HG02852 (cell line): ENCODE measurements around the gene RUNDC3A.
"Not testable (repeated sequence)": the region's sequence is repeated elsewhere in the genome, so short reads cannot be mapped to it uniquely, and the experiment has no call there.

Experiments
- ATAC-seq: cut with Tn5 transposase; IDR thresholded peaks from one replicate; pipeline ENCODE4 v1.9.1; 2021; ENCODE audit warnings: mild to moderate bottlenecking, moderate library complexity; ENCODE audit not compliant: unreplicated experiment

RUNDC3A gene

DNA sequence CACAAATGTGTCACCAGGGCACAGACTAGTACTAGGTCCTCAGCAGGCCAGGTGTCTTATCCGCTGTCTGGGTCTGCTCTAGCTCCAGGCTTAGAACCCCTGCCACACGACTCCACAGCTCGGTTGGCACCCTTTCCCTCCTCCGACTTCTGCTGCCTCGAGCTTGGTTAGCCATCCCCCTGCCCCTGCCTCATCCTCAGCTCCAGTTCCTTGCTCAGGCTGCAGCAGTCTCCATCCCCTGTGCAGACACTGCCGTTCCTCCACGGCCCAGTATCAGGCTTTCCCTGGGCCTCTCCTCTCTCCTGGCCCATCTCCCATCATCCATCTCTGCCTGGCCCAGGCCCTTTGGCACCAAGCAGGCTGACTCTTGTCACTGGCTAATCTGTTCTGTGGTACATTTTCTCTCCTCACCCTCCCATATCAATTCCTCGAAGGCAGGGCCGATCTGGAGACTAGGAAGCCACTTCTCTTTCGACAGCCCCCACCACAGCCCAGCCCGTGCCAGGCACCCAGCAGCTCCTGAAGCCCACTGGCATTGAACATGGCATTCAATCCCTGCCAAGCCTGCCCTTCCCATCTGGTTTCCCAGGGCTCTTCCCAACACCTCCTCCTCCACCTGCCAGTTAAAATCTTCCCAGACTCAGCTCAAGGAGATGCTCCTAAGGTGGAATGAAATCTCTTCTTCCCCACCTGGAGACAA, 35.3 kb downstream of the RUNDC3A start:
- ATAC-seq, result no peak

DNA sequence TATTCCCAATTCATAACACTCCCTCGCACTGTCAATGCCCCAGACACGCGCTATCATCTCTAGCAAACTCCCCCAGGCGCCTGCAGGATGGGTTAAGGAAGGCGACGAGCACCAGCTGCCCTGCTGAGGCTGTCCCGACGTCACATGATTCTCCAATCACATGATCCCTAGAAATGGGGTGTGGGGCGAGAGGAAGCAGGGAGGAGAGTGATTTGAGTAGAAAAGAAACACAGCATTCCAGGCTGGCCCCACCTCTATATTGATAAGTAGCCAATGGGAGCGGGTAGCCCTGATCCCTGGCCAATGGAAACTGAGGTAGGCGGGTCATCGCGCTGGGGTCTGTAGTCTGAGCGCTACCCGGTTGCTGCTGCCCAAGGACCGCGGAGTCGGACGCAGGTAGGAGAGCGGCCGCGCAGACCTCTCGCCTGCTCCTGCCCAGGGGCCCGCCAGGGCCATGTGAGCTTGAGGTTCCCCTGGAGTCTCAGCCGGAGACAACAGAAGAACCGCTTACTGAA, 36.6 kb downstream of the RUNDC3A start, which contains the start of gene GRN:
GRN (plus strand) TSS at position 364 of the 515 bp plus-strand sequence. CDS start 3,863 bp downstream, outside the sequence.
- ATAC-seq, result peak; percentile 66

DNA sequence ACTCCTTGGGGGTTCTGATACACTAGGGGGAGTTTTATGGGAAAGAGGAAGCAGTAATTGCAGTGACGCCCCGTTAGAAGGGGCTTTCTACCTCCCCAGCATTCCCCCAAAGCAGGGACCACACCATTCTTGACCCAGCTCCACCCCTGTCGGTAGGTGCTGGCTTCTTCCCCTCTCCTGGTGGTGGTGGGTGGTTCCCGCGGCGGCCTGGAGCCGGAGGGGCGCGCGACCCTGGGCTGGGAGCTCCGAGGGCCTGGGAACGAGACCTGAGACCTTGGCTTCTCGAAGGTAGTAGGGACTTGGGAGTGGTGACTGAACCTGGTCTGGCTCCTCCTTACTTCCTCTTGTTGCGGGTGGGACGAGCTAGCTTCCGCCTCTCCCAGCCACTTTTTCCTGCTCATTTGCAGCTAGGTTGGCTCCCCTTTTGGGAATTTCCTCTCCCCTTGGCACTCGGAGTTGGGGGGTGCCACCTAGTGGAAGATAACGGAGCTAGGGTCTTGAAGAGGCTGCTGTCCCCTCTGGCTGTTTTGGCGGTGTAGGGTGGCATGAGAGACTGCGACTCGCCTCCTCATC, 37.1 kb downstream of the RUNDC3A start:
- ATAC-seq, result peak; percentile 9

DNA sequence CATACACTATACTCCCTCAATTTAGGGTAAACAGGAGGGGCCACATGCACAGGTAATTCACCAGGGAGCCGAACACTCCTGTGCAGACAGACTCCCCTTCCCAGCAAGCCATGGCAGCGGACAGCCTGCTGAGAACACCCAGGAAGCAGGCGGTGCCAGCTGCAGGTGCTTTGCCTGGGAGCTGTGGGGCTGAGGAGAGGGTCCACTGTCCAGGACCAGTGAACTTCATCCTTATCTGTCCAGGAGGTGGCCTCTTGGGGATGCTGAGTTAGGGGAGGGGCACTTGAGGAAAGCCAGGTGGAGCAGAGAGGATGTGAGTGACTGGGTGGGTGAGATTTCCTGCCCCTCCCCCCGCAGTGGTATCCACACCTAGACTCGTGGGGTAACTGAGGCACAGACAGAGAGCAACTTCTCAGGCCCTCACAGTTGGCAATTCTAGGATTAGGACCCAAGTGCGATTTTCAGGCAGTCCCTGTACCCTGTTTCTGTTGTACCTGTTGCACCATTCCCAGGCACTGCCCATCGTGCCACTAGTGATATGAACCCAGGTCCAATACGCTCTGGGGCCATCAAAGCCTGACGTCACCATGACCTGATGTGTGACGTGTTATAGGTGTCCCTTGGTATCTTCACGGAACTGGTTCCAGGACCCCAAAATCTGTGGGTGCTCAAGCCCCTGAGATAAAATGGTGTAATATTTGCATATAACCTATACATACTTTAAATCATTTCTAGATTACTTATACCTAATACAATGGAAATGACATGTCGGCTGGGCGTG, 37.9 kb downstream of the RUNDC3A start:
- no peak for ATAC-seq

DNA sequence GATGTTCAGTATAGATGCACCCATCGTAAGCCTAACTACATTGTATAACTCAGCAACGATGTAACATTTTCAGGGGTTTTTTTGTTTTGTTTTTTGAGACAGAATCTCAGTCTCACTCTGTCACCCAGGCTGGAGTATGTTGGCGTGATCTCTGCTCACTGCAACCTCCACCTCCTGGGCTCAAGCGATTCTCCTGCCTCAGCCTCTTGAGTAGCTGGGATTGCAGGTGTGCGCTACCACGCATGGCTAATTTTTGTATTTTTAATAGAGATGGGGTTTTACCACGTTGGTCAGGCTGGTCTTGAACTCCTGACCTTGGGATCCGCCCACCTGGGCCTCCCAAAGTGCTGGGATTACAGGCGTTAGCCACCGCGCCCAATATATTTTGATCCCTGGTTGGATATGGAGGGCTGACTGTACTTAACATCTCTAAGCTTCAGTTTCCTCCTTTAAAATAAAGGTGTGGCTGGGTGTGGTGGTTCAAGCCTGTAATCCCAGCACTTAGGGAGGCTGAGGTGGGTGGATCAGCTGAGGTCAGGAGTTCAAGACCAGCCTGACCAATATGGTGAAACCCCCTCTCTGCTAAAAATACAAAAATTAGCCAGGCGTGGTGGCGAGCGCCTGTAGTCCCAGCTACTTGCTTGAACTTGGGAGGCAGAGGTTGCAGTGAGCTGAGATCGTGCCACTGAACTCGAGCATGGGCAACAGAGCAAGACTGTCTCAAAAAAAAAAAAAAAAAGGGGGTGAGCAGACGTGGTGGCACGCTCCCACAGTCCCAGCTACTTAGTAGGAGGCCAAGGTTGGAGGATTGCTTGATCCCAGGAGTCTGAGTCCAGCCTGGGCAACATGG, 39.0 kb downstream of the RUNDC3A start:
- ATAC-seq, result not testable (repeated sequence)

DNA sequence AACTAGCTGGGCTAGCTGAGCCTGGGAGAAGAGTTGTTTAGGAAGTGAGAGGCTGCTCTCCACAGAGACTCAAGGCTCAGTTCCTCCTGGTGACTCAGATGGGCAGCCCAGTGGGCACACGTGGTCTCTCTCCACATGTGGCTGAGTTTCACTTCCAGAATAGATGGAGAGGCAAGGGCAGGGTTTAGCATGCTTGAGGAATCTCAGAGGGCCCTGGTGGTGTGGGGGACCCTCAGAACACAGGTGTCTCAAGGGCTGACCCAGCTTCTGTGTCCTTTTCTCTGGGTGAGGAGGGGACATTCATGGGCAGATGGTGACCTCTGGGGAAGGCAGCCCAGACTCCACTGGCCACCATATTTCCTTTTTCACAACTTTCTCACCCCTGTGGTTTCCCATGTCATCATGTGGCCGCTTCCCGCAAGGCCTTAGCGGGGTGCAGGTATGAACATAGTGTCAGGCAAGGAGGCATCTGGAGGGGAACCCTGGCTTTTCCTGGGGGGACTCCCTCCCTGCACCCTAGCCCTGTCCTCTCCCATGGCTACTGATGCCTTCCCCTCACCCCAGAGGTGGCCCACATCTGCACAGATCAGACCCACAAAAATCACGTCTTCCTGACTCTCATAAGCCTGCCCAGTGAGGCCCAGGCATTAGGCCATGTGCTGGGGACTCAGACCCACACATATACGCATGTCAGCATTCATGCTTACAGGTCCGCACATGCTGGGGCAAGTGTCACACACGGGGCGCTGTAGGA, 40.0 kb downstream of the RUNDC3A start:
- ATAC-seq, result peak; percentile 35

DNA sequence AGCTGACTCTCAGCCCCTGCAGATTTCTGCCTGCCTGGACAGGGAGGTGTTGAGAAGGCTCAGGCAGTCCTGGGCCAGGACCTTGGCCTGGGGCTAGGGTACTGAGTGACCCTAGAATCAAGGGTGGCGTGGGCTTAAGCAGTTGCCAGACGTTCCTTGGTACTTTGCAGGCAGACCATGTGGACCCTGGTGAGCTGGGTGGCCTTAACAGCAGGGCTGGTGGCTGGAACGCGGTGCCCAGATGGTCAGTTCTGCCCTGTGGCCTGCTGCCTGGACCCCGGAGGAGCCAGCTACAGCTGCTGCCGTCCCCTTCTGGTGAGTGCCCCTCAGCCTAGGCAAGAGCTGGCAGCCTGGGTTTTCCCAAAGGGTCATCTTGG, 40.6 kb downstream of the RUNDC3A start:
- ATAC-seq, result no peak

DNA sequence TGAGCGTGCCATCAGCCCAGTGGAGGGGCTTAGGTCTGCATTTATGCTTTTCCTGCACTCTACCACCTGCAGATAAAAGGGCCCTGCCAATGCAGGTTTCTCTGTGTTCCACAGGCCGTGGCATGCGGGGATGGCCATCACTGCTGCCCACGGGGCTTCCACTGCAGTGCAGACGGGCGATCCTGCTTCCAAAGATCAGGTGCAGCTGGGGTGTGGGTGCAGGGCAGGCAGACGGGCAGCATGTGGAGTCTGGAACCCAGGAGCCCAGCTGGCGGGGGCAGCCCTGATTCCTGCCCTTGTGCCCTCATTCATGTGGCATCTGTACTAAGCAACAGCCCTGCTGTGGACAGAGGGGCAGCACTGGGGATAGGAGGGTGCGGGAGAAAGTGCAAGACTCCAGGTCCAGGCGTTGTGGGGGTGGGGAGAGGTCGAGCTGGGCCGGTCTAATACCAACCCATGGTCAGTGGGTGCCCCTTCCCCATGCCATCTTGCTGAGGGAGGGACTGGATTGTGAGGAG, 41.2 kb downstream of the RUNDC3A start:
- ATAC-seq, result no peak

DNA sequence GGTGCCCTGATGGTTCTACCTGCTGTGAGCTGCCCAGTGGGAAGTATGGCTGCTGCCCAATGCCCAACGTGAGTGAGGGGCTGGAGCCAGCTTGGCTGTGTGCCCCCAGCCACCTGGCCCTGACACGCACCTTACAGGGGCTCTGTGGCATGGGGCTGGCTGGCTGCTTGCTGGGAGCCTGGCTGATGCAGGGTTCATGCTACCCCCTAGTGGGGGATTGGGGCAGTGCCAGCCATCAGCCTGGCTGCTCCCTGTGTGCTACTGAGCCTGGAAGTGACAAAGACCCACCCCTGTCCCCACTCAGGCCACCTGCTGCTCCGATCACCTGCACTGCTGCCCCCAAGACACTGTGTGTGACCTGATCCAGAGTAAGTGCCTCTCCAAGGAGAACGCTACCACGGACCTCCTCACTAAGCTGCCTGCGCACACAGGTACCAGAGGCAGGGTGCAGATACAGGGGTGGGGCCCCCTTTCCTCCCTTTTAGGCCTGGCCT, 42.4 kb downstream of the RUNDC3A start:
- ATAC-seq, result no peak

DNA sequence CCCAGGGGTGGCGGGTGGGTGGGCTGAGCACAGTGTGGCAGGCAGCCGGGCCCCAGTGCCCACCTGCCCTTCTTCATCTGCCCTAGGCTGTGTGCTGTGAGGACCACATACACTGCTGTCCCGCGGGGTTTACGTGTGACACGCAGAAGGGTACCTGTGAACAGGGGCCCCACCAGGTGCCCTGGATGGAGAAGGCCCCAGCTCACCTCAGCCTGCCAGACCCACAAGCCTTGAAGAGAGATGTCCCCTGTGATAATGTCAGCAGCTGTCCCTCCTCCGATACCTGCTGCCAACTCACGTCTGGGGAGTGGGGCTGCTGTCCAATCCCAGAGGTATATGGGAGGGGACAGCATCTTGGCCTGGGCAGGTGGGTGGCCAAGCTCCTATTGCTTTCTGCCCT, 43.1 kb downstream of the RUNDC3A start:
- no peak for ATAC-seq

DNA sequence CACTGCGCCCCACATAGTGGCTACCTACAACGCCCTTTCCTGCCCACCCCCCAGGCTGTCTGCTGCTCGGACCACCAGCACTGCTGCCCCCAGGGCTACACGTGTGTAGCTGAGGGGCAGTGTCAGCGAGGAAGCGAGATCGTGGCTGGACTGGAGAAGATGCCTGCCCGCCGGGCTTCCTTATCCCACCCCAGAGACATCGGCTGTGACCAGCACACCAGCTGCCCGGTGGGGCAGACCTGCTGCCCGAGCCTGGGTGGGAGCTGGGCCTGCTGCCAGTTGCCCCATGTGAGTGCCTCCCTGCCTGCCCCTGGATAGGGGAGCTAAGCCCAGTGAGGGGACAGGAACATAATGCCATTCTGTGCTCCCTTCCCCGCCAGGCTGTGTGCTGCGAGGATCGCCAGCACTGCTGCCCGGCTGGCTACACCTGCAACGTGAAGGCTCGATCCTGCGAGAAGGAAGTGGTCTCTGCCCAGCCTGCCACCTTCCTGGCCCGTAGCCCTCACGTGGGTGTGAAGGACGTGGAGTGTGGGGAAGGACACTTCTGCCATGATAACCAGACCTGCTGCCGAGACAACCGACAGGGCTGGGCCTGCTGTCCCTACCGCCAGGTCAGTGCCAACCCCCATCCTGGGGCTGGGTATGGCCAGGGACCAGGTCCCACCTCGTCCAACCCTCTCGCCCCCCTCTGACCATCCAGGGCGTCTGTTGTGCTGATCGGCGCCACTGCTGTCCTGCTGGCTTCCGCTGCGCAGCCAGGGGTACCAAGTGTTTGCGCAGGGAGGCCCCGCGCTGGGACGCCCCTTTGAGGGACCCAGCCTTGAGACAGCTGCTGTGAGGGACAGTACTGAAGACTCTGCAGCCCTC, 43.8 kb downstream of the RUNDC3A start:
- no peak for ATAC-seq

DNA sequence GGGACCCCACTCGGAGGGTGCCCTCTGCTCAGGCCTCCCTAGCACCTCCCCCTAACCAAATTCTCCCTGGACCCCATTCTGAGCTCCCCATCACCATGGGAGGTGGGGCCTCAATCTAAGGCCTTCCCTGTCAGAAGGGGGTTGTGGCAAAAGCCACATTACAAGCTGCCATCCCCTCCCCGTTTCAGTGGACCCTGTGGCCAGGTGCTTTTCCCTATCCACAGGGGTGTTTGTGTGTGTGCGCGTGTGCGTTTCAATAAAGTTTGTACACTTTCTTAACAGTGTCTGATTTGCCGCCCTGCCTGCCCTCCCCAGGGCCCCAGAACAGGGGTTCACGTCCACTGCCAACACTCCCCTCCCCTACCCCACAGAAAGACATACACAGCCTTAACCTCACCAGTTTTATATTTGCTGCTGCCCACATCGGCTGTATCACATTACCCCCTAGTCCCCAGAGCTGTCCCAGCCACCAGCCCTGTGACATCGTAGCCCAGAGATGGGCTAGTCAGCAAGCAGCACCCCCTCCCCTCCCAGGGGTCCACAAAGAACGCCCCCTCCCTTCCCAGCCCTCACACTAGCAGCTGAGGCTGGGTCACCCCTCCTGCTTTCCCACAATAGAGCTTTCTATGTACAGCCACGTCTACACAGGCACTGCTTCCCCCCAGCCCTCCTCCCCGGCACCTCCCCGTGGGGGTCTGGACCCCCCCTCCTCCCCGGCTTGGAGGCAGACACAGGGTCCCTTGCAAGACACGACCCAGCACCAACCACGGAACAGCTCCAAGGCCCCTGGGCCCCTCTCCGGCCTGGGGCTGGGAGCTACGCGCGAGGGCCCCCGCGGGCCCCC, 44.6 kb downstream of the RUNDC3A start:
- ATAC-seq, result no peak

DNA sequence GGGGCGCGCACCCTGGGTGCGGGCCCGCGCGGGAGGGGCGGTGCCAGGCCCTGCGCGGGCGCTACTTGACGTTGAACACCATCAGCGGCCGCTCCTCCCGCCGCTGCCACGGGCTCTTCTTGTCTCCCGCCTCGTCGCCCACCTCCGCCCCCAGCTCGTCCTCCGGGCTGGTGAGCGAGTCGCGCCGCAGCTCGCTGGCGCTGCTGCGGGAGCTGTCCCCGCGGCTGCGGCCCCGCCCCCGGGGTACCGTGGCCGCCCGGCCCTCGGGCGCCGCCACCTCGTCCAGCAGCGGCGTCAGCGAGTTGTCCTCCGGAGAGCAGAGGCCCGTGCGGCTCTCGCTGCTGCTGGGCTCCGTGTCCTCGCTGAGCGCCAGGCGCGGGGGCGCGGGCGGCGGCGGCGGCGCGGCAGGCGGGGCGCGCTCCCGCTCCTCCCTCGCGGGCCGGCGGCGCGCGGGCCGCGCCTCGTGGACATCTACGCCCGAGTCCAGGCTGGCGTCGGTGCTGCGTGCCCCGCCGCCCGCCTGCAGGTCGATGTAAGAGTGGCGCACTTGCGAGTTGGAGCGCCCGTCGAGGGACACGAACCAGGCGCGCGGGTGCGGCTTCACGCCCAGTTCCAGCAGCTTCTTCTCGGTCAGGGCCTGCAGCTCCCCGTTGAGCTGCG, 45.4 kb downstream of the RUNDC3A start:
- ATAC-seq, result no peak

DNA sequence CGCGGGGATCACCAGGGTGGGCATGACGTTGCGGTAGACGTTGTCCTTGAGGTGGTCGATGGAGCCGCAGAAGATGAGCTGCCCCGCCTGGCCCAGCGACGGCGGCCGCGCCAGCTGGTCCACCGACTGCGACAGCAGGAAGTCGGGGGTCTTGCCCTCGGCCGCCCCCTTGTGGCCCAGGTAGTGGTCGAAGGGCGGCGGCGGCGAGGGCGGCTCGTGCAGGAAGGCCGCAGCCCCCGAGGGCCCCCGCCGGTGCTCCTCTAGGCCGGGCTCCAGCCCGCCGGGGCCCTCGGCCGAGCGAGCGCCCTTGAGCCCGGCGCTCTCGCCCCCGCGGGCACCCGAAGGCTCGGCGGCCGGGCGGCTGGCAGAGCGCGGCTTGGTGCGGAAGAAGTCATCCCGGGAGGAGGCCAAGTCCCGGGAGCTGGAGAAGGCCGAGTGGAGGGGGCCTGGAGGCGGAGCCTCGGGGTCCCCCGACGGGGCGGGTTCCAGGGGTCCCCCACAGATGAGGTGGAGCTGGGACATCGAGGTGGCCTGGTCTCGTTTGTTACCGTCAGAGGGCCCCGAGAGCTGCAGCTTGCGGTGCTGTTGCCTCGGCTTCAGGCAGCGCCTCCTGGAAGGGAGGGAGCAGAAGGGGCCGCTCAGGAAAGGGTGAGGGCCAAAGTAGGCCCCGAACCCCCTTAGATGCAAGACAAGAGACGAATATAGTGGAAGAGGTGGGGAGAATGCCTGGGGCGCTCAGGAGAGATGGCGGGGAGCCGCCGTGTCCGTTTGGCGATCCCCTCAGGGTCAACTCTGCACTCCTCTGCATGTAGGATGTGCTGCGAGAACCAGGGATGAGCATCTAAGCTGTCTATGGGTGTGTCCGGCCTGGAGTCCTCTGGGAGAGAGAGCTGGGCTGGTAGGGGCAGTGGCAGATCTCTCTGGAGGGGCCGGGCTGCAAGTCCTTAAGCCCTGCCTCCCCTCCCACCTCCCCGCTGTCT, 46.5 kb downstream of the RUNDC3A start:
- no peak for ATAC-seq

DNA sequence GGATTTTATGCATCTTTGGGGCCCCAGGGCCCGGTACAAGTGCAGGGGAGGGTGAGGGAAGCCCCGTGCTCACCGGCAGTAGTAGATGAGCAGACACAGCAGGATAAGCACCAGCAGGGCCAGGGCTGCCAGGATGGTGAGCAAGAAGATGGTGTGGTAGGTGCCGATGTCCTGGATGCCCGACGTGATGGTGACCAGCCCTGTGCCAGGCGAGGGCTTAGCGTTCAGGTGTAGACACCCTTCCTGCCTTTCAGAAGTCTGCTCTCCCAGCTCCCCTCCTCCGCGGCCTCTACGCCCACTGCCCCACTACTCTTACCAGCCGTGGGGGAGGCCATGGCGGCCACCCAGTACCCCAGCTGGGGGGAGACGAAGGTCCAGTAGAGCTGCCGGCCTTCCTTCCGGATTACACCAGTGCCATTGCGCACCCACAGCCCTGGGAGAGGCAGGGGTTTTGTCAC, 47.3 kb downstream of the RUNDC3A start:
- ATAC-seq, result no peak

DNA sequence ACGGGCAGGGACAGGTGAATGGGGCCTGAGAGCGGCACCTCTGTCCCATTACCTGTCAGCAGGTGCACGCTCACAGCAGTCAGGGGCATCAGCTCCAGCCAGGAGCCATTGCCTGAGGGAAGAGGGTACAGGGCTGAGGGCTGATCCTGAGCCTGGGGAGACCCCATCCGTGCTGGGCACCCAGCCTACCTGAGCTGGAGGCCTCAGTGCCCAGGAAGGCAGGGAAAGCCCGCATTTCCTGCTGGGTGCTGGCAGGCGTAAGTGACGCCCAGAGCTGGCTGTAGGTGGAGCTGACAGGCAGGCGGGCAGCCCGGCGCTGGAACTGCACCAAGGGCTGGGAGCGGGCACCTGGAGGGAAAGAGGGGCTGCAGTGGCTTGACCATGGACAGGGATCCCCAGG, 47.8 kb downstream of the RUNDC3A start:
- no peak for ATAC-seq
